ENCODE data around the gene CDX1.

- no peak for TF ChIP-seq TAF1 (IDR thresholded peaks at IDR 0.05; ENCODE audit: low read depth, low read length)
- no peak for TF ChIP-seq PAX5 (IDR thresholded peaks at IDR 0.05; ENCODE audit: insufficient read depth, low read length, severe bottlenecking)
These were observed 42.4 kb upstream of the CDX1 start for GRCh38 chr5:150124111-150124557.

Data from GM12891 (cell line).